NCI-H2029 treated with DMSO at 0.1 percent for 48 hours (cell line): Measurements from ENCODE around the gene TSHZ2.
"Not testable (repeated sequence)": the region's sequence is repeated elsewhere in the genome, so short reads cannot be mapped to it uniquely, and the experiment has no call there.

Experiments
- DNase-seq: peaks from one replicate; lab custom pipeline; 2025; lab: John Stamatoyannopoulos, UW

Gene TSHZ2

DNA sequence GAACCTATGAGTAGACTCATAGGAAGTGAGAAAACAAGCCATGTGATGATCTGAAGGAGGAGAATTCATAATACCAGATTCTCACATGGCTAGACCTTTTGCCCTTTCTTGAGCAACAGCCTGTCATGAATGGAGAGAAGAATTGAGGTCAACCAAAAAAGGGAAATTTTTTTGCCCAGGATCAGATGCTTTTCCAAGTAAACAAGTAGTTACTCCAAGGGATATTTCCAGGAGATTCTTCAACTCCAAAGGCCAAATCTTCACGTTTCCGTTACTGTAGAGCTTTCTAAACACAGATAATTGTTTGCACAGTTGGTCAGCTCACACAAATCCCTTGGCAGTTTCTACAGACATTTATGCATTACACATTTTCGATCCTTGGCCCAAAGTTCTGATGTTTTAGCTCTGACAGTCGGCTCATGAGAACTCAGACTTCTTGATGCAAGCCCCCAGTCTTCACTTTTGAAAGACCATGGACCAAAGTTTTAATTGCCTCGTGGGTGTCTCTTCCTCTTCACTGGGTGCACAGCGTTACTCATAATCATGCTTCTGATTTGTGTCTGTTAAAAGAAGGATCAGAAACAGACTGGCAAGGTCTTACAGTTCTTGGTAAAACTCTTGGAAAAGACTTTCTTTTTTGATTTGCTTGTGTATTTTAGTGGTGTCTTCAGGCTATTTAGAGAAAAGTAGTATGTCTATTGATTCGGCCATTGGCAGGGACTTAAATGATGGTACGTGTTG, 115.0 kb downstream of the TSHZ2 start:
- DNase-seq: no peak

- no peak for DNase-seq
Observed at GRCh38 chr20:53088786-53089185, 116.6 kb downstream of the TSHZ2 start.

DNA sequence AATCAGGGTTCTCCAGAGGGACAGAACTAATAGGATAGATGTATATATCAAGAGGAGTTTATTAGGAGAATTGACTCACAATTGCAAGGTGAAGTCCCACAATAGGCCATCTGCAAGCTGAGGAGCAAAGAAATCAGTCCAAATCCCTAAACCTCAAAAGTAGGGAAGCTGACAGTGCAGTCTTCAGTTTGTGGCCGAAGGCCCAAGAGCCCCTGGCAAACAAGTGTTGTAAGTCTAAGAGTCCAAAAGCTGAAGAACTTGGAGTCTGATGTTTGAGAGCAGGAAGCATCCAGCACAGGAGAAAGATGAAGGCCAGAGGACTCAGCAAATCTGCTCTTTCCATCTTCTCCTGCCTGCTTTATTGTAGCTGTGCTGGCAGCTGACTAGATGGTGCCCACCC, 117.7 kb downstream of the TSHZ2 start:
- not testable (repeated sequence) for DNase-seq

DNA sequence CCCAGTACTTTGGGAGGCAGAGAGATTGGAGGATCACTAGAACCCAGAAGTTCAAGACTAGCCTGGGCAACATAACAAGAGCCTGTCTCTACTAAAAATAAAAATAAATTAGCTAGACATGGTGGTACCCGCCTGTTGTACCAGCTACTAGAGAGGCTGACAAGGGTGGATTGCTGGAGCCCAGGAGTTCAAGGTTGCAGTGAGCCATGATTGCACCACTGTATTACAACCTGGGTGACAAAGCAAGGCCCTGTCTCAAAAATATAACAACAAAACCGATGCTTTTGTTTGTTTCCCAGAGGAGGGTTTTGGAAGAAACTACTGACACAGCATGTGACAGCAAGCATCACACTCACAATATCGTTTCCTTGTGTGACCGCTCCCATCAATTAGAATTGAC, 119.6 kb downstream of the TSHZ2 start:
- no peak for DNase-seq

- DNase-seq: no peak
Observed at GRCh38 chr20:53092772-53093300, 120.7 kb downstream of the TSHZ2 start.

GRCh38 chr20:53097371-53097770, 125.2 kb downstream of the TSHZ2 start:
- no peak for DNase-seq

GRCh38 chr20:53097791-53098190, 125.6 kb downstream of the TSHZ2 start:
- DNase-seq: no peak

- DNase-seq: no peak
Observed at GRCh38 chr20:53098621-53099020, 126.5 kb downstream of the TSHZ2 start.

- no peak for DNase-seq
Observed at GRCh38 chr20:53099856-53100255, 127.7 kb downstream of the TSHZ2 start.

- DNase-seq: no peak
Observed at GRCh38 chr20:53100476-53100911, 128.3 kb downstream of the TSHZ2 start.

- DNase-seq: no peak
Observed at GRCh38 chr20:53101992-53102760, 130.0 kb downstream of the TSHZ2 start.

GRCh38 chr20:53103124-53103523, 131.0 kb downstream of the TSHZ2 start:
- DNase-seq: no peak

GRCh38 chr20:53104884-53105283, 132.7 kb downstream of the TSHZ2 start:
- DNase-seq: no peak

DNA sequence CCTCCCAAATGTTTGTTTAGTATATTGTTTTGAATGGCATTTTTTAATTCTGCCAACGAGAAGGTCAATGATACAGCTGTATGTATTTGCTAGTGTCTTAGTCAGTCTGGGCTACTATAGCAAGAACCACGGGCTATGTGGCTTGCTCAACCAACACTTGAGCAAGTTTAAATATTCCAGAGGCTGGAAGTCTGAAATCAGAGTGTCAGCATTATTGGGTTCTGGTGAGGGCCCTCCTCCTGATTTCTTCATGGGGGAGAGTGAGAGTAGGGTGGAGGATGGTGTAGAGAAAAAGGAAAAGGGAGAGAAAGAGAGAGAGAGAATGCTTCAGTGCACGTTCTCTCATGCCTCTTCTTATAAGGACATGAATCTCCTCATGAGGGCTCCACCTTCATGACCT, 144.6 kb downstream of the TSHZ2 start:
- DNase-seq: no peak

DNA sequence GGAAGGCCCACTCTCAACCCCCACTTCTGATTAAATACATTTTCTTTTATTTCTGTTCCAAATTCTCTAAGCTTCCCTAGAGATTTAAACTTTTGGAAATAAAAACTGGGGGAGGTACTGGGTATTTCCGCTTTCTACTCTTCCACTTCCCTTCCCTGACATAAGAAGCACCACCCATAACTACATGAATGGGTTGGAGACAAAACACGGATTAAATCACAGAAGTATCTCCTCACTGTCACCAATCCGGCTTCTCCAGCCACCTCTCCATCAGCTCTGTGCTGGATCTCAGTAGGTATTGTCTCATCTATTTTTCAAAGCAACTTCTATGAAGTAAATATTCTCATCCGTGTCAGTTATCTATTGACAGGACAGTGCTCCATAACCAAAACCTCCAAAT, 150.7 kb downstream of the TSHZ2 start:
- DNase-seq: no peak

- DNase-seq: no peak
Observed at GRCh38 chr20:53124075-53124551, 152.0 kb downstream of the TSHZ2 start.

- no peak for DNase-seq
Observed at GRCh38 chr20:53124803-53125202, 152.6 kb downstream of the TSHZ2 start.

DNA sequence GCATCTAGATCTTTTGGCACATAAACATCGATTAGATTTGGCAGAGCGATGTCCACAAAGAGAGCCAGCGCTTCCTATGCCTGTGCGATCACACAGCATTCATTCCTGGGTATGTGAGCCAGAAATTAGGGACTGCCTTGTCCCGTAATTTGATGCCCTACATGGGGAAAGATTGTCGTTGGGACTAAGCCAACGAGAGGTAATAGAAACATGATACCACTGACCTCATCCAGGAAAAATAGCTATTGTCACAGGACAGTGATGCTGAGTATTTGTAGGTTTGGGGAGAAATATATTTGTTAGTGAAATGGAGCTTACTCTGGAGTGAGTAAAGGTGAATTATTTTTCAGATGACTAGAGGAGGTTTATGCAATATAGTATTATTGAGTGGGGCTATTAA, 154.0 kb downstream of the TSHZ2 start:
- peak; percentile 87 for DNase-seq

DNA sequence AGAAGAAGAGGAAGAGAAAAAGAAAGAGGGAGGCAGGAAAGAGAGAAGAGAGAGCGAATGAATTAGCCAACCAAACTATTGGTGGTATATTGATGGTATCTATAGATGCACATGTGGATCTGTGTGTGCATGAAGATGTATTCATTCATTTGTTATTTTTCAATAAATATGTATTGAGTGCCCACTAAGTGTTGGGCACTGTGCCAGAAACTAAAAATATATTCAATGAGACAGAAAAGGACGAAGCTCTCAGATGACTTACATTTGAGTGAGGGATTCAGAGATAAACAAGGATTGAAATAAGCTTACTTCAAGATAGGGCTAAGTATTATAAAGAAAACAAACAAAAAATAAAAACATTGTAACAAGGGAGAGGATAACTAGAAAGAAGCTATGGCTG, 154.9 kb downstream of the TSHZ2 start:
- no peak for DNase-seq

GRCh38 chr20:53128004-53128403, 155.8 kb downstream of the TSHZ2 start:
- DNase-seq: no peak

GRCh38 chr20:53129563-53129962, 157.4 kb downstream of the TSHZ2 start:
- no peak for DNase-seq

GRCh38 chr20:53130795-53131194, 158.6 kb downstream of the TSHZ2 start:
- no peak for DNase-seq

DNA sequence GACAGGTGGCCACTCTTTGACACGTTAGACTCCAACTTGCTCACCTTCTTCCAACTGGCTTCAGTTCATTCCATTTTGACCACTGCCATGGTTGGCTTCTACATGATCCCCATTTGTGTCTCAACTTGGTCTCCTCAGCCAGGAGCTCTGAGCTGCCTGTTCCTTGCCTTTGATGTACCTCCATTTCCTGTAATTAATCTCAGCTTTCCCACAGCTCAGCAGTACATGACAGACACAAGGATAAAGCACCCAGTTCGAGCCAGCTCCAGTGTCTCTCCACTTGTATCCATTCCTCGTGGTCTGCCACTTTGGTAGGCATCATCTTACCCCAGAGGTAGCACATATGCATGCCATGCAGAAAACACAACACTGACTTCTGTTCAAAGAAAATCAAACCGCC, 161.0 kb downstream of the TSHZ2 start:
- no peak for DNase-seq
